Measurements from ENCODE around the gene INSR. TPM values are rescaled to one million over a fixed set of nuclear protein-coding genes. Genes with fewer than 3 reads are reported as not detected.
"Not testable (repeated sequence)": the region's sequence is repeated elsewhere in the genome, so short reads cannot be mapped to it uniquely, and the experiment has no call there.

INSR gene
- total RNA-seq, 1 experiment from 2014 or later, result 3.8 TPM

- no peak for DNase-seq (ENCODE audit: extremely low read depth, low read depth)
Observed at GRCh38 chr19:7258840-7259395, 35.3 kb downstream of the INSR start.

GRCh38 chr19:7258041-7258839 is 36.0 kb downstream of the INSR start:
- DNase-seq (ENCODE audit: extremely low read depth, low read depth), result no peak

- DNase-seq (ENCODE audit: extremely low read depth, low read depth), result no peak
Observed at GRCh38 chr19:7257148-7258040, 36.8 kb downstream of the INSR start.

GRCh38 chr19:7255631-7256030 is 38.6 kb downstream of the INSR start:
- DNase-seq (ENCODE audit: extremely low read depth, low read depth), result no peak

- no peak for DNase-seq (ENCODE audit: extremely low read depth, low read depth)
Observed at GRCh38 chr19:7255119-7255518, 39.1 kb downstream of the INSR start.

GRCh38 chr19:7254590-7254989 is 39.6 kb downstream of the INSR start:
- DNase-seq (ENCODE audit: extremely low read depth, low read depth), result no peak

- DNase-seq (ENCODE audit: extremely low read depth, low read depth), result no peak
Observed at GRCh38 chr19:7252364-7252763, 41.9 kb downstream of the INSR start.

- DNase-seq (ENCODE audit: extremely low read depth, low read depth), result no peak
Observed at GRCh38 chr19:7251494-7251893, 42.7 kb downstream of the INSR start.

- DNase-seq (ENCODE audit: extremely low read depth, low read depth), result no peak
Observed at GRCh38 chr19:7250951-7251350, 43.3 kb downstream of the INSR start.

- DNase-seq (ENCODE audit: extremely low read depth, low read depth), result no peak
Observed at GRCh38 chr19:7250057-7250596, 44.1 kb downstream of the INSR start.

GRCh38 chr19:7247155-7247554 is 47.1 kb downstream of the INSR start:
- DNase-seq (ENCODE audit: extremely low read depth, low read depth), result no peak

GRCh38 chr19:7246601-7247000 is 47.6 kb downstream of the INSR start:
- no peak for DNase-seq (ENCODE audit: extremely low read depth, low read depth)

- no peak for DNase-seq (ENCODE audit: extremely low read depth, low read depth)
Observed at GRCh38 chr19:7242601-7243258, 51.5 kb downstream of the INSR start.

- DNase-seq (ENCODE audit: extremely low read depth, low read depth), result no peak
Observed at GRCh38 chr19:7238051-7238450, 56.2 kb downstream of the INSR start.

- DNase-seq (ENCODE audit: extremely low read depth, low read depth), result no peak
Observed at GRCh38 chr19:7236153-7236552, 58.1 kb downstream of the INSR start.

GRCh38 chr19:7230826-7231225 is 63.4 kb downstream of the INSR start:
- DNase-seq (ENCODE audit: extremely low read depth, low read depth), result no peak

GRCh38 chr19:7229735-7230134 is 64.5 kb downstream of the INSR start:
- no peak for DNase-seq (ENCODE audit: extremely low read depth, low read depth)

GRCh38 chr19:7228935-7229541 is 65.2 kb downstream of the INSR start:
- no peak for DNase-seq (ENCODE audit: extremely low read depth, low read depth)

GRCh38 chr19:7227735-7228134 is 66.5 kb downstream of the INSR start:
- DNase-seq (ENCODE audit: extremely low read depth, low read depth), result no peak

- DNase-seq (ENCODE audit: extremely low read depth, low read depth), result not testable (repeated sequence)
Observed at GRCh38 chr19:7227149-7227548, 67.1 kb downstream of the INSR start.
